Embryonic facial prominence (tissue), 1 donor: ENCODE results near the gene CRP.
"Not testable (repeated sequence)": the region's sequence is repeated elsewhere in the genome, so short reads cannot be mapped to it uniquely, and the experiment has no call there.

Source experiments
- DNase-seq: peaks from one replicate; pipeline ENCODE4 v3.0.0-alpha.2; 2016; ENCODE audit errors: extremely low spot score

The CRP gene

GRCh38 chr1:159699653-159700052 lies 14.7 kb downstream of the CRP start:
- DNase-seq = no peak

GRCh38 chr1:159699246-159699645 lies 15.1 kb downstream of the CRP start:
- DNase-seq = no peak

GRCh38 chr1:159687511-159687910 lies 26.9 kb downstream of the CRP start:
- DNase-seq = no peak

GRCh38 chr1:159686599-159687299 lies 27.6 kb downstream of the CRP start:
- no peak for DNase-seq

- DNase-seq = no peak
These were observed 35.5 kb downstream of the CRP start for GRCh38 chr1:159678939-159679338.

GRCh38 chr1:159675046-159675445 lies 39.3 kb downstream of the CRP start:
- DNase-seq = no peak

GRCh38 chr1:159672390-159672789 lies 42.0 kb downstream of the CRP start:
- not testable (repeated sequence) for DNase-seq

- DNase-seq = no peak
These were observed 45.1 kb downstream of the CRP start for GRCh38 chr1:159669338-159669737.

GRCh38 chr1:159668739-159669138 lies 45.6 kb downstream of the CRP start:
- DNase-seq = no peak

- DNase-seq = no peak
These were observed 50.1 kb downstream of the CRP start for GRCh38 chr1:159664247-159664646.

- no peak for DNase-seq
These were observed 50.8 kb downstream of the CRP start for GRCh38 chr1:159663552-159663951.
